Esophagus squamous epithelium (tissue), 4 donors: ENCODE data around the gene CA10.

ENCODE experiments used
- CTCF ChIP-seq, 6 experiments: fragments of 450-650 bp in 4 of 6; fragments of 200-600 bp in 2 of 6; sonication (generic) in 2 of 6; IDR thresholded peaks; one replicate each; pipeline ENCODE4 v1.5.1; 2016 to 2019; ENCODE audit warnings: antibody characterized with exemption in 6 of 6, mild to moderate bottlenecking in 4 of 6, moderate library complexity in 4 of 6
- POLR2A ChIP-seq, 4 donors: fragments of 450-650 bp; IDR thresholded peaks; one replicate each; pipeline ENCODE4 v1.6.1; 2017; ENCODE audit warnings: antibody characterized with exemption in 4 of 4, mild to moderate bottlenecking in 4 of 4, moderate library complexity in 3 of 4

DNA sequence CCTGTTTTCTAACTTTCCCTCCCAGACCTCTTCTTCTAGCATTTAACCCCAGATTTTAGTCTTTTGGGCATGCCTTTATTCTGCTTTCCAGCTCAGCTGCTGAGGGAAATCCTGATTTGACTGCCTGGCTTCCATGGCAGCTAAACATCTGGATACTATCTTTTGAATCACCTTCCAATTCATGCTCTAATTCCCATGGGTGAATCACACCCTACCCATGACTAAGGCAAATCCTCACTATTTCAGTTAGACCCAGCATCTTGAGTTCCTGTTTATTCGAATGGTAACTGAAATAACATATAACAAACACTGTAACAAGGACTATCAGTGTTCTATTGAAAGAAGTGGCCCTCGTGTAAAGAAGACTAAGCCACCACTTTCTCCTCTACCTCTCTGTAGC is 29.8 kb downstream of the CA10 start:
- TF ChIP-seq CTCF (IDR thresholded peaks at IDR 0.05) (no peak), POLR2A (IDR thresholded peaks at IDR 0.05) (no peak)
